Mesenchymal stem cell (in vitro differentiated cells and primary cell): ENCODE results near the gene ATP9B.

Experiments used
- DNase-seq: peaks from one replicate; pipeline ENCODE4 v3.0.0-alpha.2; 2013
- H2AFZ ChIP-seq: one replicate; pipeline ENCODE4 v1.6.1; 2013; ENCODE audit warnings: low read depth, mild to moderate bottlenecking, control low read depth, inconsistent platforms, low read length, moderate library complexity
- H2AK5ac ChIP-seq: 2 replicates; pipeline ENCODE4 v1.6.1; 2013; ENCODE audit warnings: low read length, moderate library complexity, mild to moderate bottlenecking, inconsistent platforms; ENCODE audit not compliant: severe bottlenecking
- H2BK120ac ChIP-seq: one replicate; pipeline ENCODE4 v1.6.1; 2013; ENCODE audit warnings: low read depth, mild to moderate bottlenecking, inconsistent platforms, low read length, moderate library complexity
- H2BK12ac ChIP-seq, 2 experiments: one replicate each; pipeline ENCODE4 v1.6.1; 2013; ENCODE audit warnings: inconsistent platforms in 2 of 2, low read length in 2 of 2, mild to moderate bottlenecking in 2 of 2, moderate library complexity in 2 of 2, control low read depth in 1 of 2
- H2BK15ac ChIP-seq: one replicate; pipeline ENCODE4 v1.6.1; 2013; ENCODE audit warnings: mild to moderate bottlenecking, low read depth, inconsistent platforms; ENCODE audit not compliant: poor library complexity, severe bottlenecking
- H2BK5ac ChIP-seq: 2 replicates; pipeline ENCODE4 v1.6.1; 2013; ENCODE audit warnings: low read depth, mild to moderate bottlenecking, low read length, control low read depth, inconsistent platforms; ENCODE audit not compliant: poor library complexity, severe bottlenecking
- H3K14ac ChIP-seq, 2 experiments: one replicate each; pipeline ENCODE4 v1.6.1; 2013; ENCODE audit warnings: inconsistent platforms in 2 of 2, low read length in 2 of 2, control low read depth in 1 of 2, mild to moderate bottlenecking in 1 of 2, moderate library complexity in 1 of 2
- H3K18ac ChIP-seq, 2 experiments: one replicate each; pipeline ENCODE4 v1.6.1; 2013; ENCODE audit warnings: inconsistent platforms in 2 of 2, low read length in 2 of 2, control low read depth in 1 of 2, low read depth in 1 of 2, mild to moderate bottlenecking in 1 of 2
- H3K23ac ChIP-seq, 2 experiments: one replicate each; pipeline ENCODE4 v1.6.1; 2013; ENCODE audit warnings: inconsistent platforms in 2 of 2, low read length in 2 of 2, mild to moderate bottlenecking in 2 of 2, moderate library complexity in 2 of 2, control low read depth in 1 of 2
- H3K27ac ChIP-seq: 2 replicates; pipeline ENCODE4 v1.5.1; 2013; ENCODE audit warnings: mild to moderate bottlenecking, moderate library complexity, low read length, control low read depth, inconsistent platforms; ENCODE audit not compliant: poor library complexity, severe bottlenecking
- H3K27me3 ChIP-seq, 2 experiments: 2 replicates each; pipeline versions ENCODE4 v1.6.1 to v1.7.0; 2013; ENCODE audit warnings: low read length in 2 of 2, mild to moderate bottlenecking in 2 of 2, moderate library complexity in 2 of 2, control low read depth in 1 of 2, inconsistent platforms in 1 of 2; ENCODE audit not compliant: control insufficient read depth in 1 of 2, insufficient read depth in 1 of 2
- H3K36me3 ChIP-seq, 2 experiments: 2 replicates each; pipeline versions ENCODE4 v1.6.1 to v1.7.0; 2013; ENCODE audit warnings: low read length in 2 of 2, control low read depth in 1 of 2, inconsistent platforms in 1 of 2, low read depth in 1 of 2, mild to moderate bottlenecking in 1 of 2; ENCODE audit not compliant: insufficient read depth in 2 of 2, control insufficient read depth in 1 of 2
- H3K4ac ChIP-seq, 2 experiments: one replicate each; pipeline ENCODE4 v1.6.1; 2013; ENCODE audit warnings: inconsistent platforms in 2 of 2, low read length in 2 of 2, mild to moderate bottlenecking in 2 of 2, moderate library complexity in 2 of 2, control low read depth in 1 of 2, low read depth in 1 of 2
- H3K4me1 ChIP-seq: 2 replicates; pipeline ENCODE4 v1.6.1; 2013; ENCODE audit warnings: low read depth, low read length, control low read depth; ENCODE audit not compliant: control insufficient read depth, insufficient read depth
- H3K4me2 ChIP-seq: 2 replicates; pipeline ENCODE4 v1.6.1; 2013; ENCODE audit warnings: low read length, mild to moderate bottlenecking, inconsistent platforms; ENCODE audit not compliant: poor library complexity, severe bottlenecking
- H3K4me3 ChIP-seq, 2 experiments: 2 replicates each; pipeline versions ENCODE4 v1.5.1 to v1.7.0; 2013; ENCODE audit warnings: low read length in 2 of 2, mild to moderate bottlenecking in 2 of 2, control low read depth in 1 of 2, low read depth in 1 of 2; ENCODE audit not compliant: insufficient read depth in 1 of 2
- H3K79me1 ChIP-seq: replicated peaks from 2 replicates; pipeline ENCODE4 v1.6.1; 2013; ENCODE audit warnings: mild to moderate bottlenecking, control low read depth, low read length, inconsistent platforms; ENCODE audit not compliant: poor library complexity, severe bottlenecking
- H3K9ac ChIP-seq: 2 replicates; pipeline ENCODE4 v1.7.0; 2013; ENCODE audit warnings: mild to moderate bottlenecking, low read length, moderate library complexity
- H3K9me3 ChIP-seq: 2 replicates; pipeline ENCODE4 v1.7.0; 2013; ENCODE audit warnings: mild to moderate bottlenecking, low read length; ENCODE audit not compliant: control insufficient read depth
- H4K8ac ChIP-seq: one replicate; pipeline ENCODE4 v1.6.1; 2013; ENCODE audit warnings: inconsistent platforms, mild to moderate bottlenecking, low read length, moderate library complexity
- H4K91ac ChIP-seq: one replicate; pipeline ENCODE4 v1.6.1; 2013; ENCODE audit warnings: mild to moderate bottlenecking, low read length, inconsistent platforms
- WGBS: methylation state at CpG from one replicate; pipeline ENCODE4 v1.1.7; 2013; ENCODE audit warnings: mixed read lengths; 5-methylcytosine and 5-hydroxymethylcytosine counted together

Gene ATP9B

GRCh38 chr18:79216176-79216575 is 147.0 kb downstream of the ATP9B start:
- WGBS: 90% methylated on average over 5 of the region's 6 CpGs
- no peak overlapping the region for H3K4me3 ChIP-seq

GRCh38 chr18:79217979-79218604 is 148.9 kb downstream of the ATP9B start:
- Histone ChIP-seq H3K9me3 (no peaks in the 10 kb centered on the region), H3K4me3 (no peak overlapping the region), H3K23ac (no peak overlapping the region), H2BK12ac (no peak overlapping the region), H2AK5ac (no peak overlapping the region), H3K4ac (no peak overlapping the region), H4K91ac (no peak overlapping the region), H3K36me3 (peaks cover 5 to 10% of the 10 kb centered on the region in 2 experiments), H3K79me1 (peaks cover 14% of the 10 kb centered on the region), H3K14ac (no peak overlapping the region), H2AFZ (no peak overlapping the region), H3K27ac (no peak overlapping the region), H3K4me1 (peaks cover 2% of the 10 kb centered on the region), H3K4me2 (no peak overlapping the region), H2BK5ac (no peak overlapping the region), H3K9ac (no peak overlapping the region), H2BK120ac (no peak overlapping the region), H3K18ac (no peak overlapping the region), H3K27me3 (no peaks in the 10 kb centered on the region), H2BK15ac (no peak overlapping the region), H4K8ac (no peak overlapping the region)
- WGBS: 94% methylated on average over 19 of the region's 19 CpGs
- no peak for DNase-seq

More at GRCh38 chr18:79216176-79216575, 147.0 kb downstream of the ATP9B start:
- Histone ChIP-seq H3K4me2 (no peak overlapping the region), H3K79me1 (peaks cover 14% of the 10 kb centered on the region), H2BK120ac (no peak overlapping the region), H4K91ac (no peak overlapping the region), H3K18ac (no peak overlapping the region), H3K14ac (no peak overlapping the region), H2AFZ (no peak overlapping the region), H2BK12ac (no peak overlapping the region), H3K27me3 (no peaks in the 10 kb centered on the region), H3K9me3 (no peaks in the 10 kb centered on the region), H3K27ac (no peak overlapping the region), H3K23ac (no peak overlapping the region), H3K4ac (no peak overlapping the region), H4K8ac (no peak overlapping the region), H2BK5ac (no peak overlapping the region), H3K9ac (no peak overlapping the region), H3K4me1 (peaks cover 2% of the 10 kb centered on the region), H2BK15ac (no peak overlapping the region), H3K36me3 (peaks cover 5 to 10% of the 10 kb centered on the region in 2 experiments), H2AK5ac (no peak overlapping the region)
- DNase-seq: no peak

GRCh38 chr18:79218605-79219190 is 149.5 kb downstream of the ATP9B start:
- Histone ChIP-seq H3K4me1 (peaks cover 2% of the 10 kb centered on the region), H3K36me3 (peaks cover 5 to 10% of the 10 kb centered on the region in 2 experiments), H4K8ac (no peak overlapping the region), H3K18ac (no peak overlapping the region), H3K79me1 (peaks cover 14% of the 10 kb centered on the region), H3K27ac (no peak overlapping the region), H3K4me3 (no peak overlapping the region), H2AK5ac (no peak overlapping the region), H2BK12ac (no peak overlapping the region), H2AFZ (no peak overlapping the region), H4K91ac (no peak overlapping the region), H3K14ac (no peak overlapping the region), H2BK120ac (no peak overlapping the region), H2BK5ac (no peak overlapping the region), H2BK15ac (no peak overlapping the region), H3K4me2 (no peak overlapping the region), H3K23ac (no peak overlapping the region), H3K27me3 (no peaks in the 10 kb centered on the region), H3K4ac (no peak overlapping the region), H3K9me3 (no peaks in the 10 kb centered on the region), H3K9ac (no peak overlapping the region)
- 93% methylated on average over 10 of the region's 10 CpGs for WGBS
- DNase-seq: no peak

- H3K27me3 ChIP-seq: no peaks in the 10 kb centered on the region
- H3K4me3 ChIP-seq: no peak overlapping the region
- no peak overlapping the region for H2BK12ac ChIP-seq
- H3K23ac ChIP-seq: no peak overlapping the region
- peaks cover 7% of the 10 kb centered on the region for H3K4me1 ChIP-seq
- H3K18ac ChIP-seq: no peak overlapping the region
- H3K9me3 ChIP-seq: no peaks in the 10 kb centered on the region
- H3K14ac ChIP-seq: no peak overlapping the region
- H4K91ac ChIP-seq: no peak overlapping the region
- H4K8ac ChIP-seq: no peak overlapping the region
- H2BK120ac ChIP-seq: no peak overlapping the region
- H3K9ac ChIP-seq: no peak overlapping the region
- no peak overlapping the region for H2BK5ac ChIP-seq
- H2BK15ac ChIP-seq: no peak overlapping the region
- H3K27ac ChIP-seq: no peak overlapping the region
- no peak overlapping the region for H2AFZ ChIP-seq
- no peak for DNase-seq
- no peak overlapping the region for H3K4me2 ChIP-seq
- H2AK5ac ChIP-seq: no peak overlapping the region
- H3K36me3 ChIP-seq: peaks cover 5 to 13% of the 10 kb centered on the region in 2 experiments
- no peak overlapping the region for H3K4ac ChIP-seq
- H3K79me1 ChIP-seq: peaks cover 13% of the 10 kb centered on the region
- WGBS: 88% methylated on average over 5 of the region's 5 CpGs
These were observed 151.9 kb downstream of the ATP9B start for GRCh38 chr18:79221136-79221535.
